Body of pancreas (tissue), 4 donors: ENCODE data around the gene CDK5RAP1. TPM values are rescaled to one million over a fixed set of nuclear protein-coding genes. Genes with fewer than 3 reads are reported as not detected.

Experiments
- ATAC-seq: fragments of 150-250 bp; one replicate; pipeline ENCODE4 v1.9.1; 2016
- DNase-seq, 4 donors: peaks; one replicate each; pipeline ENCODE4 v3.0.0-alpha.2; 2019
- H3K27ac ChIP-seq, 4 donors: fragments of 200-600 bp; sonication (generic); 1 replicate in 3 of 4; 2 replicates in 1 of 4; pipeline versions ENCODE4 v1.5.1 to v1.6.1; 2016 to 2019; ENCODE audit warnings: mild to moderate bottlenecking in 1 of 4, mixed read lengths in 1 of 4, moderate library complexity in 1 of 4
- H3K27me3 ChIP-seq, 2 donors: fragments of 200-600 bp; sonication (generic); one replicate each; pipeline ENCODE4 v1.6.0; 2016; ENCODE audit warnings: mild to moderate bottlenecking in 1 of 2
- H3K36me3 ChIP-seq, 2 donors: fragments of 200-600 bp; sonication (generic); replicated peaks in 1 of 2; 2 replicates each; pipeline ENCODE4 v1.5.1; 2016; ENCODE audit warnings: low read depth in 2 of 2; ENCODE audit not compliant: insufficient read depth in 1 of 2
- H3K4me1 ChIP-seq: fragments of 200-600 bp; sonication (generic); one replicate; pipeline ENCODE4 v1.6.0; 2016
- H3K4me3 ChIP-seq, 2 donors: fragments of 200-600 bp; sonication (generic); 1 replicate in 1 of 2; 2 replicates in 1 of 2; pipeline ENCODE4 v1.5.1; 2016 to 2019
- H3K9me3 ChIP-seq, 3 donors: fragments of 200-600 bp; sonication (generic); 1 replicate in 2 of 3; 2 replicates in 1 of 3; pipeline ENCODE4 v1.5.1; 2016
- CTCF ChIP-seq, 7 experiments: fragments of 450-650 bp in 4 of 7; fragments of 200-600 bp in 3 of 7; sonication (generic) in 3 of 7; IDR thresholded peaks; one replicate each; pipeline ENCODE4 v1.5.1; 2016 to 2019; ENCODE audit warnings: antibody characterized with exemption in 7 of 7
- POLR2A ChIP-seq, 3 donors: fragments of 450-650 bp; IDR thresholded peaks; one replicate each; pipeline ENCODE4 v1.6.1; 2016; ENCODE audit warnings: antibody characterized with exemption in 3 of 3, mild to moderate bottlenecking in 2 of 3
- WGBS, 2 donors: methylation state at CpG; one replicate each; pipeline ENCODE4 v1.1.5; 2017; 5-methylcytosine and 5-hydroxymethylcytosine counted together
- intact Hi-C: fragments of 100-400 bp; cut with DNase I; formaldehyde crosslinking; loops from one replicate; pipeline ENCODE4 v1.15.1; 2023
- total RNA-seq, 2 donors: library from RNA; depleted of rRNA; stranded (reverse); fragments of >200 nt; gene quantifications; one replicate each; pipeline ENCODE4 v1.1.0, GENCODE V29; 2016

The CDK5RAP1 gene
- 10 to 100 TPM in 1 of 2 donors, 1 to 10 TPM in 1; 8.8 to 27.0 TPM for total RNA-seq

GRCh38 chr20:33401184-33401920 is at the start of gene CDK5RAP1:
CDK5RAP1 (minus strand) TSS chr20:33401519; CDS start chr20:33397064, 4,455 bp downstream.
- H3K4me3 ChIP-seq = peak within 1 kb of the TSS; percentile 89 to 92
- TF ChIP-seq POLR2A (IDR thresholded peaks at IDR 0.05) (peak in 2 of 3 donors; percentile 63), CTCF (IDR thresholded peaks at IDR 0.05) (peak in 1 of 7 experiments; percentile 17)
- DNase-seq (peak; percentile 86 to 89 (median 87)), ATAC-seq (peak; percentile 96)
- H3K4me1 ChIP-seq = peaks cover 25% of the 10 kb centered on the region
- no peaks in the 10 kb centered on the region for H3K36me3 ChIP-seq
- peak within 1 kb of the TSS in 3 of 4 donors; percentile 34 to 58 (median 52) for H3K27ac ChIP-seq
- 0% methylated on average over 6 to 43 of the region's 43 CpGs for WGBS, 2 donors
- no peaks in the 10 kb centered on the region for H3K9me3 ChIP-seq
- H3K27me3 ChIP-seq = no peaks in the 10 kb centered on the region
- intact Hi-C loops = no loop called here

GRCh38 chr20:33450867-33451266 is 49.5 kb upstream of the CDK5RAP1 start:
- no peak overlapping the region for H3K4me3 ChIP-seq
- peak; percentile 12 for ATAC-seq
- DNase-seq = peak in 1 of 4 donors; percentile 14
- intact Hi-C loops = loop anchor here (10.0 kb wide), 1 partner anchor 204 kb away; no protein-coding TSS in a partner anchor
- no peaks in the 10 kb centered on the region for H3K27me3 ChIP-seq
- no peaks in the 10 kb centered on the region for H3K4me1 ChIP-seq
- TF ChIP-seq CTCF (IDR thresholded peaks at IDR 0.05) (no peak), POLR2A (IDR thresholded peaks at IDR 0.05) (no peak)
- no peaks in the 10 kb centered on the region for H3K9me3 ChIP-seq
- no peaks in the 10 kb centered on the region for H3K36me3 ChIP-seq
- WGBS, 2 donors = 32 to 50% methylated on average over 4 of the region's 4 CpGs
- H3K27ac ChIP-seq = no peak overlapping the region

DNA sequence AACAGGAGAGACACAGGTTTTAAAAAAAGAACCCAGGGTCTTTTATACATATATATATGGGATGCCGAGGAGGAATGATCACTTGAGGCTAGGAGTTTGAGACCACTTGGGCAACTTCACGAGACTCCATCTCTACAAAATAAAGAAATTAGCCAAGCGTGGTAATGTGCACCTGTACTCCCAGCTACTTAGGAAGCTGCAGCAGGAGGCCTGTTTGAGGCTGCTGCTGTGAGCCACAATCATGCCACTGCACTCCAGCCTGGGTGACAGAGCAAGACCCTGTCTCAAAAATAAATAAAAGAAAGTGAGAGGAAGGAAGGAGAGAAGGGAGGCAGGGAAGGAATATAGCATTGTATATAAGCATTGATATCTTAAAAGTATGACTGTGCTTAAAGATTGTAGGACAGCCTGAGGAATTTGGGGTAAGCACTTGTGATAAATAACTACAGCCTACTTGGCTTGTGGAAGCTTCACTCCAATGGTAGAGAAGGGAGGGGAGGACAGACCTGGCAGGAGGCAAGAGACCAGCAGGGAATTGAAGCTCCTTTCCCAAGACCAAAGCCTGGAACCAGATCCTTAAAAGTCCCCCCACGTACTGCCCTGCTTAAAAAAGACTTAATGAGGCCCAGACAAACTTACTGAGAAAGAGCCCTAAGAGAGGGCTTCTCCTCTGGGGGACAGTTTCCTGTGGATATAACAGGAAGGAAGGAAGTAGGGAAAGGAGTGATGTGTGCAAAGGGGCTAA is 44.7 kb upstream of the CDK5RAP1 start:
- TF ChIP-seq CTCF (IDR thresholded peaks at IDR 0.05) (no peak), POLR2A (IDR thresholded peaks at IDR 0.05) (no peak)
- H3K9me3 ChIP-seq = no peaks in the 10 kb centered on the region
- no peak for DNase-seq
- H3K27ac ChIP-seq = no peak overlapping the region
- no peak for ATAC-seq
- H3K4me1 ChIP-seq = peaks cover 23% of the 10 kb centered on the region
- H3K27me3 ChIP-seq = no peaks in the 10 kb centered on the region
- 85 to 93% methylated on average over 4 of the region's 4 CpGs for WGBS, 2 donors
- H3K4me3 ChIP-seq = no peak overlapping the region
- no peaks in the 10 kb centered on the region for H3K36me3 ChIP-seq
- intact Hi-C loops = no loop called here

- H3K4me3 ChIP-seq = no peak overlapping the region
- 33 to 35% methylated on average over 4 of the region's 4 CpGs for WGBS, 2 donors
- DNase-seq = peak in 3 of 4 donors; percentile 28 to 44 (median 38)
Observed at GRCh38 chr20:33444797-33445560, 43.7 kb upstream of the CDK5RAP1 start.

More at GRCh38 chr20:33444797-33445560, 43.7 kb upstream of the CDK5RAP1 start:
- Histone ChIP-seq H3K27ac (no peak overlapping the region), H3K27me3 (no peaks in the 10 kb centered on the region), H3K9me3 (no peaks in the 10 kb centered on the region), H3K4me1 (peaks cover 25% of the 10 kb centered on the region), H3K36me3 (no peaks in the 10 kb centered on the region)
- no peak for ATAC-seq
- intact Hi-C loops = no loop called here
- TF ChIP-seq CTCF (IDR thresholded peaks at IDR 0.05) (peak in 2 of 7 experiments; percentile 22 to 26), POLR2A (IDR thresholded peaks at IDR 0.05) (no peak)
